Measurements from ENCODE around the gene NLRP6.
A peak's percentile ranks its signal among the peaks of the same experiment; 100 is the strongest.

The NLRP6 gene

GRCh38 chr11:295351-296170, 17.4 kb downstream of the NLRP6 start:
- H3K4me3 ChIP-seq (ENCODE audit: low read depth, low read length), result no peak overlapping the region
- DNase-seq (ENCODE audit: low read depth), result no peak
- TF ChIP-seq CTCF (IDR thresholded peaks at IDR 0.05; ENCODE audit: insufficient read depth, low read depth, low read length, missing control alignments), result no peak

- no peak overlapping the region for H3K4me3 ChIP-seq (ENCODE audit: low read depth, low read length)
- TF ChIP-seq CTCF (IDR thresholded peaks at IDR 0.05; ENCODE audit: insufficient read depth, low read depth, low read length, missing control alignments), result no peak
- DNase-seq (ENCODE audit: low read depth), result no peak
These were observed 18.2 kb downstream of the NLRP6 start for GRCh38 chr11:296171-297050.

GRCh38 chr11:297051-297585, 18.9 kb downstream of the NLRP6 start:
- no peak overlapping the region for H3K4me3 ChIP-seq (ENCODE audit: low read depth, low read length)
- no peak for TF ChIP-seq CTCF (IDR thresholded peaks at IDR 0.05; ENCODE audit: insufficient read depth, low read depth, low read length, missing control alignments)
- DNase-seq (ENCODE audit: low read depth), result no peak

DNA sequence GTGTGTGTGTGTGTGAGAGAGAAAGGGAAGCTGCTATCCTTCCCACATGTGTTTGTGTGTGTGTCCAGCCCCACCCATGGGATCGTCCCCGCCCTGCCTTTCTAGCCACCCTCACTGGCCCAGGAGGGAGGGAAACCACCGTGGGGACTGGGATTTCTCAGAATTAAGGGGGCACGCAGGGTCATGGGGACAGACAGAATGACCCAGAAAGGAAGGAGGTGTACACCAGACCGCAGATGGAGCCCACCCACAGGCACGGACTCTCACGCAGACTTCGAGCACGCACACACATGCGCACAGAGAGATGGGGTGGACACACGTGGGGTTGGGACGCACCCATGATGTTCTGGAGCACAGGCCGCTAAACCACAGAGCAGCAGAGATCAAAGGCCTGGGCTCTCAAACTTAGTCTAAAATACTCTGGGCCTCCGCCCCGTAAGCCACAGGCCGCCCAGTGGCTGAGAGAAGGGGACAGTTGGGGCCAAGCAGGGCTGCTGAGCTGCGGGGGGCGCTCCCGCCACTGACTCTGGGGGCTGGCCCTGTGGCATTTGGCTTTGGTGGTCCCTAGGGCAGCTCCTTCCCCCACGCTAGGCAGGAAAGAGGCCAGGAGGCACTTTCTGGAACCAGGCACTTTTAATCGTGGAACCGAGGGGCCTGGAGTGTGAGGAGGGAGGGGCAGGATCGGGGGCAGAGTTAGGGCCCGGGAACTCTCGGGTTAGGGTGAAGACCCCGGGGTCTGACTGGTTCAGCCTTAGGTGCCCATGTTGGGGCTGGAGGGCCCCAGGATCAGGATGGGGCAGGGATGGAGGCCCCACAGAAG, 19.6 kb downstream of the NLRP6 start:
- peak overlapping the region; percentile 3; the same call in 1 of the 2 replicates for H3K4me3 ChIP-seq (ENCODE audit: low read depth, low read length)
- TF ChIP-seq CTCF (IDR thresholded peaks at IDR 0.05; ENCODE audit: insufficient read depth, low read depth, low read length, missing control alignments), result no peak
- DNase-seq (ENCODE audit: low read depth), result peak; percentile 91

- DNase-seq (ENCODE audit: low read depth), result no peak
- H3K4me3 ChIP-seq (ENCODE audit: low read depth, low read length), result no peak overlapping the region
- TF ChIP-seq CTCF (IDR thresholded peaks at IDR 0.05; ENCODE audit: insufficient read depth, low read depth, low read length, missing control alignments), result no peak
These were observed 20.3 kb downstream of the NLRP6 start for GRCh38 chr11:298406-299065.

All from GM12865 (cell line).